ENCODE measurements around the gene GRB7.
A peak's percentile ranks its signal among the peaks of the same experiment; 100 is the strongest.

Gene GRB7

GRCh38 chr17:39792526-39793221 lies 54.9 kb downstream of the GRB7 start:
- DNase-seq (no peak), ATAC-seq (replicated peaks) (peak in 1 of 2 donors; percentile 16)
- Mint-ChIP-seq H3K27ac (peak overlapping the region; percentile 91), H3K4me3 (peak overlapping the region; percentile 70 to 75), H3K9me3 (peaks cover 3 to 5% of the 10 kb centered on the region in 2 donors), H3K27me3 (no peaks in the 10 kb centered on the region), H3K4me1 (peaks cover 39 to 75% of the 10 kb centered on the region in 2 donors), H3K36me3 (peaks cover 46 to 62% of the 10 kb centered on the region in 2 donors)

- peak overlapping the region; percentile 70 to 75 for H3K4me3 Mint-ChIP-seq
- ATAC-seq (replicated peaks) (no peak), DNase-seq (no peak)
- peaks cover 41 to 75% of the 10 kb centered on the region in 2 donors for H3K4me1 Mint-ChIP-seq
- no peaks in the 10 kb centered on the region for H3K27me3 Mint-ChIP-seq
- peak overlapping the region; percentile 91 for H3K27ac Mint-ChIP-seq
- peaks cover 3 to 11% of the 10 kb centered on the region in 2 donors for H3K9me3 Mint-ChIP-seq
- peaks cover 47 to 62% of the 10 kb centered on the region in 2 donors for H3K36me3 Mint-ChIP-seq
Observed at GRCh38 chr17:39793301-39793872, 55.6 kb downstream of the GRB7 start.

GRCh38 chr17:39794249-39794970 lies 56.7 kb downstream of the GRB7 start:
- peaks cover 3 to 11% of the 10 kb centered on the region in 2 donors for H3K9me3 Mint-ChIP-seq
- DNase-seq (peak; percentile 75), ATAC-seq (replicated peaks) (peak; percentile 90 to 93)
- peaks cover 49 to 64% of the 10 kb centered on the region in 2 donors for H3K36me3 Mint-ChIP-seq
- H3K4me3 Mint-ChIP-seq = peak overlapping the region; percentile 68
- H3K4me1 Mint-ChIP-seq = peaks cover 48 to 82% of the 10 kb centered on the region in 2 donors
- no peaks in the 10 kb centered on the region for H3K27me3 Mint-ChIP-seq
- H3K27ac Mint-ChIP-seq = peak overlapping the region; percentile 95

Data from stimulated activated naive B cell treated with anti-CD40 and anti-IgM and Interleukin-4, amounts not matched to agents 10 μg/mL and 1 μg/mL and 100 μg/mL, for 72 hours (primary cell).